Trophoblast cell (in vitro differentiated cells and primary cell): Measurements from ENCODE around the gene SCARF1.

Experiments used
- DNase-seq, 2 donors: peaks; one replicate each; pipeline ENCODE4 v3.0.0-alpha.2; 2016
- H2AFZ ChIP-seq: 2 replicates; pipeline ENCODE4 v1.6.1; 2013; ENCODE audit warnings: low read length, moderate library complexity, mild to moderate bottlenecking; ENCODE audit not compliant: insufficient read depth, poor library complexity
- H2AK5ac ChIP-seq: 2 replicates; pipeline ENCODE4 v1.6.1; 2013; ENCODE audit warnings: mild to moderate bottlenecking, low read length
- H2BK120ac ChIP-seq: 2 replicates; pipeline ENCODE4 v1.6.1; 2013; ENCODE audit warnings: low read length, mild to moderate bottlenecking, moderate library complexity; ENCODE audit not compliant: insufficient read depth, poor library complexity
- H2BK12ac ChIP-seq: 2 replicates; pipeline ENCODE4 v1.6.1; 2013; ENCODE audit warnings: mild to moderate bottlenecking, low read length, moderate library complexity
- H2BK5ac ChIP-seq: 2 replicates; pipeline ENCODE4 v1.6.1; 2013; ENCODE audit warnings: low read length, low read depth, moderate library complexity, mild to moderate bottlenecking; ENCODE audit not compliant: poor library complexity
- H3K14ac ChIP-seq: 2 replicates; pipeline ENCODE4 v1.6.1; 2013; ENCODE audit warnings: mild to moderate bottlenecking, low read length
- H3K18ac ChIP-seq: 2 replicates; pipeline ENCODE4 v1.6.1; 2013; ENCODE audit warnings: mild to moderate bottlenecking, low read length
- H3K23ac ChIP-seq: 2 replicates; pipeline ENCODE4 v1.6.1; 2013; ENCODE audit warnings: low read length
- H3K27ac ChIP-seq: 2 replicates; pipeline ENCODE4 v1.5.1; 2013; ENCODE audit warnings: low read depth, mild to moderate bottlenecking, inconsistent platforms, low read length, moderate library complexity
- H3K27me3 ChIP-seq: 2 replicates; pipeline ENCODE4 v1.6.1; 2013; ENCODE audit warnings: inconsistent platforms, mild to moderate bottlenecking, low read length, moderate library complexity; ENCODE audit not compliant: insufficient read depth
- H3K36me3 ChIP-seq, 2 experiments: 1 replicate in 1 of 2; 2 replicates in 1 of 2; pipeline ENCODE4 v1.6.1; 2013; ENCODE audit warnings: low read length in 2 of 2, mild to moderate bottlenecking in 2 of 2, moderate library complexity in 1 of 2; ENCODE audit not compliant: insufficient read depth in 2 of 2, control insufficient read depth in 1 of 2
- H3K4ac ChIP-seq: 2 replicates; pipeline ENCODE4 v1.6.1; 2013; ENCODE audit warnings: low read depth, mild to moderate bottlenecking, low read length, moderate library complexity
- H3K4me1 ChIP-seq, 2 experiments: 1 replicate in 1 of 2; 2 replicates in 1 of 2; pipeline ENCODE4 v1.6.1; 2013; ENCODE audit warnings: low read length in 2 of 2, mild to moderate bottlenecking in 2 of 2, moderate library complexity in 1 of 2; ENCODE audit not compliant: insufficient read depth in 2 of 2, control insufficient read depth in 1 of 2
- H3K4me2 ChIP-seq: 2 replicates; pipeline ENCODE4 v1.6.1; 2013; ENCODE audit warnings: inconsistent platforms, mild to moderate bottlenecking, low read length, moderate library complexity
- H3K4me3 ChIP-seq: 2 replicates; pipeline ENCODE4 v1.5.1; 2013; ENCODE audit warnings: mild to moderate bottlenecking, low read depth, low read length, inconsistent platforms
- H3K79me1 ChIP-seq: one replicate; pipeline ENCODE4 v1.6.1; 2013; ENCODE audit warnings: low read length
- H3K79me2 ChIP-seq: 2 replicates; pipeline ENCODE4 v1.6.1; 2013; ENCODE audit warnings: low read length, mild to moderate bottlenecking; ENCODE audit not compliant: control insufficient read depth, insufficient read depth, poor library complexity
- H3K9ac ChIP-seq: 2 replicates; pipeline ENCODE4 v1.6.1; 2013; ENCODE audit warnings: mild to moderate bottlenecking, low read length
- H3K9me3 ChIP-seq: 2 replicates; pipeline ENCODE4 v1.6.1; 2013; ENCODE audit warnings: low read depth, mild to moderate bottlenecking, control low read depth, inconsistent platforms, low read length; ENCODE audit not compliant: insufficient read depth
- H4K12ac ChIP-seq: 2 replicates; pipeline ENCODE4 v1.6.1; 2013; ENCODE audit warnings: low read depth, mild to moderate bottlenecking, low read length, moderate library complexity
- H4K8ac ChIP-seq: 2 replicates; pipeline ENCODE4 v1.6.1; 2013; ENCODE audit warnings: low read depth, mild to moderate bottlenecking, low read length, moderate library complexity
- H4K91ac ChIP-seq: one replicate; pipeline ENCODE4 v1.6.1; 2013; ENCODE audit warnings: low read depth, mild to moderate bottlenecking, low read length, moderate library complexity
- WGBS: extraction: QIAGEN DNeasy Blood & Tissue Kit; methylation state at CpG from one replicate; pipeline ENCODE4 v1.1.7; 2013; ENCODE audit warnings: missing lambda C conversion rate; ENCODE audit not compliant: insufficient read length, insufficient coverage; ENCODE audit errors: extremely low coverage; 5-methylcytosine and 5-hydroxymethylcytosine counted together

SCARF1 gene

DNA sequence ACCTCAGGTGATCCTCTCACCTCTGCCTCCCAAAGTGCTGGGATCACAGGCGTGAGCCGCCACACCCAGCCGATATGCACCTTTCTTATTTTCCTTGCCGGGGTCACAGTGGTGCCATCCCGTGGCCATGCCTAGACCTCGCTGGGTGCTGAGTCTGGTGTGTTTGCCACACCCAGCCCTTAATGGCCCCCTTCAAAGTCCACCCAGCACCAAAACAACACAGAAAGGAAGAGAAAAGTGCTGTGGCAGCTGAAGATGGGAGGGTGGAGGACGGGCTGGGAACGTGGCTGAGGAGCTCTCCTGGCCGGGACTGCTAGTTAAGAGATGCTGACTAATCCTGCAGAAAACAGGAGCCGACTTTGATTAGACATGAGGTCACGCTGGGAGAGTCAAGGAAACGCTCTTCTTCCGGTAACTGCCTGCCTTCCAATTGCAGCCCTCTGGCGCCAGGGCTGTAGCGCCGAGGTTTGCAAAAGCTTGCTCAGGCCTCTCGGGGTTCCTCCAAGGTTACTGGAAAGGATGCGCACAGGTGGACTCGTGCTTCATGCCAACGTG, 27.8 kb downstream of the SCARF1 start:
- no peak overlapping the region for H4K8ac ChIP-seq
- no peak overlapping the region for H4K91ac ChIP-seq
- no peak overlapping the region for H2BK12ac ChIP-seq
- no peak overlapping the region for H3K9ac ChIP-seq
- WGBS = no CpG with 5 or more reads among the region's 20 CpGs
- H4K12ac ChIP-seq = no peak overlapping the region
- no peak overlapping the region for H2BK120ac ChIP-seq
- no peaks in the 10 kb centered on the region for H3K27me3 ChIP-seq
- no peak overlapping the region for H3K4me2 ChIP-seq
- no peak overlapping the region for H3K27ac ChIP-seq
- H3K36me3 ChIP-seq = peaks cover 22 to 30% of the 10 kb centered on the region in 2 experiments
- no peak overlapping the region for H2AFZ ChIP-seq
- H3K4me3 ChIP-seq = no peak overlapping the region
- no peak overlapping the region for H2BK5ac ChIP-seq
- H2AK5ac ChIP-seq = no peak overlapping the region
- H3K4ac ChIP-seq = no peak overlapping the region
- DNase-seq = peak; percentile 74 to 76
- no peak overlapping the region for H3K14ac ChIP-seq
- no peak overlapping the region for H3K18ac ChIP-seq
- peaks cover 16% of the 10 kb centered on the region for H3K79me1 ChIP-seq
- peaks cover 12 to 18% of the 10 kb centered on the region in 2 experiments for H3K4me1 ChIP-seq
- H3K9me3 ChIP-seq = no peaks in the 10 kb centered on the region
- H3K23ac ChIP-seq = no peak overlapping the region
- H3K79me2 ChIP-seq = peaks cover 4% of the 10 kb centered on the region

DNA sequence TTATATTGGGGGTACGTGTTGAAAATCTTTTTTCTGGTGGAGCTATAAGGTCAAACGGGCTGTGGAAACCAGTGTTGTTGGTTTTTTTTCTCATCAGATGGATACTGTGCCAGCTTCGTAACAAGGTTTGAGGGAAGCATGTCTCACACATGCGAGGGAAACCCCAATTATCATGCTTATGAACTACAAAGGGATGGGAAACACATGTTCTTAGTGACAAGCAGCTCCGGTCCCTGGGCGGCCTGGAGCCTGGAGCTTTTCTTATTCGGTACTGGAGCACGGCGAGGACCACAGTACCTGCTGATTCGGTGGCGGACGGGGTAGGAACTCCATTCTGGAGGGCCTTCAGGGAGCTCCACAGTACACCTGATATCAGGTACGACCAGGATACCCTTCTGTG, 29.4 kb downstream of the SCARF1 start:
- no peaks in the 10 kb centered on the region for H3K9me3 ChIP-seq
- no peak overlapping the region for H2BK120ac ChIP-seq
- H3K36me3 ChIP-seq = peaks cover 27 to 30% of the 10 kb centered on the region in 2 experiments
- H4K8ac ChIP-seq = no peak overlapping the region
- no peak overlapping the region for H2BK5ac ChIP-seq
- H2AFZ ChIP-seq = no peak overlapping the region
- no peak overlapping the region for H3K4ac ChIP-seq
- no peak overlapping the region for H3K18ac ChIP-seq
- no CpG with 5 or more reads among the region's 13 CpGs for WGBS
- no peak for DNase-seq
- H4K91ac ChIP-seq = no peak overlapping the region
- H3K79me1 ChIP-seq = peaks cover 12% of the 10 kb centered on the region
- no peak overlapping the region for H2AK5ac ChIP-seq
- H4K12ac ChIP-seq = no peak overlapping the region
- no peak overlapping the region for H2BK12ac ChIP-seq
- no peaks in the 10 kb centered on the region for H3K27me3 ChIP-seq
- no peak overlapping the region for H3K4me2 ChIP-seq
- peaks cover 8 to 12% of the 10 kb centered on the region in 2 experiments for H3K4me1 ChIP-seq
- no peak overlapping the region for H3K23ac ChIP-seq
- H3K4me3 ChIP-seq = no peak overlapping the region
- no peak overlapping the region for H3K27ac ChIP-seq
- no peak overlapping the region for H3K9ac ChIP-seq
- H3K79me2 ChIP-seq = peaks cover 3% of the 10 kb centered on the region
- H3K14ac ChIP-seq = no peak overlapping the region

DNA sequence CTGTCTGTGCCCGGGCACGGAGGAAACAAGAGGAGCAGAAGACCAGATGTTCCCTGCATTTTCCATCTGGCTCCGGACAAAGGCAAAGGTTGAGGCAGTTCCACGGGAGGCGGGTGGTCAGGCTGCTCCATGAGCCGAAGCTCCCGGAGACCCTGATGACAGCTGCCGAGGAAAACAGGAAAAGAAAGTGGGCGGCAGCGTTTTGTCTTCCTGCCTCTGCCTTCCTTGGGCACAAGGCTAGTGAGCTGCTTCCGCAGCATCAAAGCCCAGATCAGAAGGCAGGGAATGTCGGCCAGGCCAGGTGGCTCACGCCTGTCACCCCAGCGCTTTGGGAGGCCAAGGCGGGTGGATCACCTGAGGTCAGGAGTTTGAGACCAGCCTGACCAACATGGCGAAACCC, 33.1 kb downstream of the SCARF1 start:
- H3K23ac ChIP-seq = no peak overlapping the region
- no peak overlapping the region for H3K9ac ChIP-seq
- no peak overlapping the region for H4K12ac ChIP-seq
- no peak overlapping the region for H3K4ac ChIP-seq
- no peak overlapping the region for H2BK5ac ChIP-seq
- WGBS = no CpG with 5 or more reads among the region's 16 CpGs
- no peaks in the 10 kb centered on the region for H3K9me3 ChIP-seq
- no peaks in the 10 kb centered on the region for H3K79me1 ChIP-seq
- H4K8ac ChIP-seq = no peak overlapping the region
- no peaks in the 10 kb centered on the region for H3K27me3 ChIP-seq
- no peak overlapping the region for H3K14ac ChIP-seq
- no peak overlapping the region for H3K18ac ChIP-seq
- H2BK120ac ChIP-seq = no peak overlapping the region
- no peak for DNase-seq
- H3K79me2 ChIP-seq = no peaks in the 10 kb centered on the region
- no peak overlapping the region for H3K27ac ChIP-seq
- H2AFZ ChIP-seq = no peak overlapping the region
- peaks cover 16 to 21% of the 10 kb centered on the region in 2 experiments for H3K36me3 ChIP-seq
- H4K91ac ChIP-seq = no peak overlapping the region
- no peak overlapping the region for H2AK5ac ChIP-seq
- H3K4me3 ChIP-seq = no peak overlapping the region
- H3K4me2 ChIP-seq = no peak overlapping the region
- H3K4me1 ChIP-seq = peaks cover under 1 to 5% of the 10 kb centered on the region in 2 experiments
- no peak overlapping the region for H2BK12ac ChIP-seq

DNA sequence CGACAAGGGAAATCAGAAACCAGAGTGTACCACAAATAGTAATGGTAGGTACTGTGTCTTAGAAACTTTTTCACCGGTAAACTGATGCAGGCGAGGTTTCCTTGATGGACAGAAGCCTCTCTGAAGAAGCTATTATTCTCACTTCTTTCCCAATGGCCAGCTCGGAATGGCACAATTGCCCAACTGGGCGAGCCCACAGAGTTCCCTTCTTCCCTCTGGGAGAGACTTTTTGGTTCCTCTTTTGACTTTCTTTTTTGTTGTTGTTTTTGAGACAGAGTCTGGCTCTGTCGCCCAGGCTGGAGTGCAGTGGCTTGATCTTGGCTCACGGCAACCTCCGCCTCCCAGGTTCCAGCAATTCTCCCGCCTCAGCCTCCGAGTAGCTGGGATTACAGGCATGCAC, 33.8 kb downstream of the SCARF1 start:
- no peak overlapping the region for H2BK12ac ChIP-seq
- no peak overlapping the region for H4K8ac ChIP-seq
- peaks cover 16 to 18% of the 10 kb centered on the region in 2 experiments for H3K36me3 ChIP-seq
- H2BK5ac ChIP-seq = no peak overlapping the region
- no peaks in the 10 kb centered on the region for H3K79me2 ChIP-seq
- H3K4me2 ChIP-seq = no peak overlapping the region
- no peak overlapping the region for H4K12ac ChIP-seq
- no peak overlapping the region for H3K14ac ChIP-seq
- peaks cover 4 to 8% of the 10 kb centered on the region in 2 experiments for H3K4me1 ChIP-seq
- no peak overlapping the region for H2AFZ ChIP-seq
- WGBS = no CpG with 5 or more reads among the region's 10 CpGs
- no peak overlapping the region for H4K91ac ChIP-seq
- H3K4me3 ChIP-seq = no peak overlapping the region
- H3K27ac ChIP-seq = no peak overlapping the region
- H3K9ac ChIP-seq = no peak overlapping the region
- no peak overlapping the region for H3K4ac ChIP-seq
- H2BK120ac ChIP-seq = no peak overlapping the region
- H2AK5ac ChIP-seq = no peak overlapping the region
- no peak overlapping the region for H3K18ac ChIP-seq
- H3K79me1 ChIP-seq = no peaks in the 10 kb centered on the region
- DNase-seq = peak in 1 of 2 donors; percentile 27
- H3K9me3 ChIP-seq = no peaks in the 10 kb centered on the region
- no peaks in the 10 kb centered on the region for H3K27me3 ChIP-seq
- H3K23ac ChIP-seq = no peak overlapping the region
